GM06990 (cell line): ENCODE data around the gene ZNF79.

Source experiments
- DNase-seq: peaks from one replicate; pipeline ENCODE4 v3.0.0-alpha.2; 2011; ENCODE audit not compliant: insufficient read length; ENCODE audit errors: extremely low read depth
- H3K27me3 ChIP-seq: replicated peaks from 2 replicates; pipeline ENCODE4 v1.6.0; 2011; ENCODE audit warnings: low read length; ENCODE audit not compliant: control insufficient read depth, insufficient read depth
- H3K36me3 ChIP-seq: 2 replicates; pipeline ENCODE4 v1.5.1; 2011; ENCODE audit warnings: low read length; ENCODE audit not compliant: control insufficient read depth, insufficient read depth
- H3K4me3 ChIP-seq: replicated peaks from 2 replicates; pipeline ENCODE4 v1.5.1; 2011; ENCODE audit warnings: low read depth, mild to moderate bottlenecking, control low read depth, low read length
- CTCF ChIP-seq: IDR thresholded peaks from 2 replicates; pipeline ENCODE4 v1.5.1; 2011; ENCODE audit warnings: low read length, control low read depth, mild to moderate bottlenecking, inconsistent platforms; ENCODE audit not compliant: insufficient read depth, poor library complexity, severe bottlenecking

Gene ZNF79

GRCh38 chr9:127396253-127396807 lies 27.9 kb upstream of the ZNF79 start:
- peak overlapping the region; percentile 73 for H3K4me3 ChIP-seq
- H3K36me3 ChIP-seq = no peaks in the 10 kb centered on the region
- TF ChIP-seq CTCF = no peak
- no peak for DNase-seq
- H3K27me3 ChIP-seq = no peaks in the 10 kb centered on the region

GRCh38 chr9:127396808-127397645 lies 27.2 kb upstream of the ZNF79 start, which contains the start of gene SLC2A8:
Gene SLC2A8, plus strand, starts transcription at chr9:127397169. Its CDS starts 62 bp downstream, at chr9:127397231.
- TF ChIP-seq CTCF = no peak
- Histone ChIP-seq H3K27me3 (no peaks in the 10 kb centered on the region), H3K36me3 (no peaks in the 10 kb centered on the region), H3K4me3 (peak within 1 kb of the TSS; percentile 77)
- peak; percentile 98 for DNase-seq

GRCh38 chr9:127397646-127398274 lies 26.4 kb upstream of the ZNF79 start:
- H3K4me3 ChIP-seq = peak overlapping the region; percentile 77
- TF ChIP-seq CTCF = peak; percentile 70
- H3K27me3 ChIP-seq = no peaks in the 10 kb centered on the region
- H3K36me3 ChIP-seq = no peaks in the 10 kb centered on the region
- DNase-seq = peak; percentile 62

GRCh38 chr9:127398275-127398647 lies 25.9 kb upstream of the ZNF79 start:
- Histone ChIP-seq H3K27me3 (no peaks in the 10 kb centered on the region), H3K4me3 (peak overlapping the region; percentile 77), H3K36me3 (no peaks in the 10 kb centered on the region)
- no peak for TF ChIP-seq CTCF
- DNase-seq = no peak

- no peak for DNase-seq
- Histone ChIP-seq H3K36me3 (no peaks in the 10 kb centered on the region; the same call in 1 of the 2 replicates), H3K27me3 (no peaks in the 10 kb centered on the region), H3K4me3 (no peak overlapping the region)
- TF ChIP-seq CTCF = no peak
Observed at GRCh38 chr9:127398715-127399400, 25.3 kb upstream of the ZNF79 start.
